B cell (primary cell): ENCODE data around the gene BRSK1. TPM values are rescaled to one million over a fixed set of nuclear protein-coding genes. Genes with fewer than 3 reads are reported as not detected.
A peak's percentile ranks its signal among the peaks of the same experiment; 100 is the strongest.

Source experiments
- ATAC-seq: fragments of 200-7000 bp; cut with Tn5 transposase; one replicate; pipeline ENCODE4 v1.10.0; 2021; ENCODE audit warnings: low read depth, mild to moderate bottlenecking, moderate number of reproducible peaks, moderate library complexity
- CTCF ChIA-PET: fragments of 350-600 bp; sonication (Branson Sonifier 250); formaldehyde crosslinking; loops from one replicate; lab custom pipeline; 2021; ENCODE audit warnings: antibody characterized with exemption, inconsistent platforms; lab: Charles Lee
- POLR2A ChIA-PET: fragments of 350-600 bp; sonication (Branson Sonifier 250); formaldehyde crosslinking; loops from one replicate; lab custom pipeline; 2021; ENCODE audit warnings: antibody characterized with exemption; lab: Charles Lee
- DNase-seq: peaks from one replicate; pipeline ENCODE4 v3.0.0; 2013
- H2AFZ ChIP-seq: 2 replicates; pipeline ENCODE4 v1.6.1; 2012; ENCODE audit warnings: mild to moderate bottlenecking, low read depth, low read length; ENCODE audit not compliant: insufficient read depth, poor library complexity, severe bottlenecking
- H3K27ac ChIP-seq, 2 donors: 1 replicate in 1 of 2; 2 replicates in 1 of 2; pipeline ENCODE4 v1.5.1; 2012 to 2013; ENCODE audit warnings: low read length in 2 of 2, mild to moderate bottlenecking in 2 of 2, moderate library complexity in 1 of 2
- H3K27me3 ChIP-seq, 4 experiments: fragments of 200-600 bp in 1 of 4; sonication (generic) in 1 of 4; replicated peaks in 1 of 4; 1 replicate in 2 of 4; 2 replicates in 2 of 4; pipeline versions ENCODE4 v1.6.1 to v1.7.0; 2013 to 2016; ENCODE audit warnings: low read length in 3 of 4, mild to moderate bottlenecking in 2 of 4, mixed read lengths in 1 of 4, moderate library complexity in 1 of 4; ENCODE audit not compliant: insufficient read depth in 4 of 4, control insufficient read depth in 3 of 4; ENCODE audit errors: control extremely low read depth in 1 of 4
- H3K36me3 ChIP-seq, 2 experiments: replicated peaks in 1 of 2; 1 replicate in 1 of 2; 2 replicates in 1 of 2; pipeline versions ENCODE4 v1.6.1 to v1.7.1; 2013; ENCODE audit warnings: low read length in 1 of 2; ENCODE audit not compliant: insufficient read depth in 2 of 2, control insufficient read depth in 1 of 2; ENCODE audit errors: control extremely low read depth in 1 of 2, extremely low read depth in 1 of 2
- H3K4me1 ChIP-seq, 2 donors: fragments of 200-600 bp in 1 of 2; sonication (generic) in 1 of 2; 1 replicate in 1 of 2; 2 replicates in 1 of 2; pipeline versions ENCODE4 v1.5.1 to v1.6.1; 2013 to 2017; ENCODE audit warnings: low read length in 2 of 2; ENCODE audit not compliant: control insufficient read depth in 2 of 2, insufficient read depth in 2 of 2
- H3K4me2 ChIP-seq: replicated peaks from 2 replicates; pipeline ENCODE3; 2012; ENCODE audit warnings: mild to moderate bottlenecking, low read depth, low read length; ENCODE audit not compliant: poor library complexity, severe bottlenecking
- H3K4me3 ChIP-seq, 5 experiments: fragments of 200-600 bp in 1 of 5; sonication (generic) in 1 of 5; 1 replicate in 3 of 5; 2 replicates in 2 of 5; pipeline versions ENCODE4 v1.5.1 to v1.7.0; 2011 to 2016; ENCODE audit warnings: low read length in 4 of 5, mild to moderate bottlenecking in 4 of 5, low read depth in 2 of 5, control low read depth in 1 of 5, moderate library complexity in 1 of 5; ENCODE audit not compliant: insufficient read depth in 1 of 5; ENCODE audit errors: control extremely low read depth in 1 of 5, extremely low read depth in 1 of 5
- H3K79me2 ChIP-seq: fragments of 200-600 bp; sonication (generic); one replicate; pipeline ENCODE4 v1.6.0; 2016; ENCODE audit warnings: low read length; ENCODE audit not compliant: control insufficient read depth, insufficient read depth
- H3K9ac ChIP-seq: fragments of 200-600 bp; sonication (generic); 2 replicates; pipeline ENCODE4 v1.6.1; 2017; ENCODE audit warnings: mild to moderate bottlenecking, low read length, moderate library complexity
- H3K9me3 ChIP-seq, 3 donors: one replicate each; pipeline versions ENCODE4 v1.6.1 to v1.7.1; 2013; ENCODE audit warnings: low read length in 2 of 3; ENCODE audit not compliant: control insufficient read depth in 2 of 3, insufficient read depth in 1 of 3; ENCODE audit errors: control extremely low read depth in 1 of 3
- H4K20me1 ChIP-seq: 2 replicates; pipeline ENCODE4 v1.6.0; 2012; ENCODE audit warnings: mild to moderate bottlenecking, low read length; ENCODE audit not compliant: insufficient read depth, control insufficient read depth, poor library complexity, severe bottlenecking
- H3K27ac Mint-ChIP-seq: one replicate; pipeline ENCODE4 v1.8.0; 2021; ENCODE audit warnings: mixed read lengths
- H3K27me3 Mint-ChIP-seq: one replicate; pipeline ENCODE4 v1.8.0; 2021; ENCODE audit warnings: mixed read lengths
- H3K4me1 Mint-ChIP-seq: one replicate; pipeline ENCODE4 v1.8.0; 2021; ENCODE audit warnings: mixed read lengths
- H3K4me3 Mint-ChIP-seq: one replicate; pipeline ENCODE4 v1.8.0; 2021; ENCODE audit warnings: mixed read lengths
- H3K9me3 Mint-ChIP-seq: one replicate; pipeline ENCODE4 v1.8.0; 2022; ENCODE audit warnings: mixed read lengths; ENCODE audit not compliant: insufficient read depth
- EZH2 ChIP-seq: IDR thresholded peaks from 2 replicates; pipeline ENCODE4 v1.6.1; 2012; ENCODE audit warnings: borderline replicate concordance, low read depth, mild to moderate bottlenecking, moderate library complexity, low read length; ENCODE audit not compliant: insufficient read depth, poor library complexity, severe bottlenecking
- WGBS: methylation state at CpG from one replicate; pipeline ENCODE4 v1.1.5; 2013; ENCODE audit warnings: missing lambda C conversion rate; ENCODE audit not compliant: insufficient coverage; 5-methylcytosine and 5-hydroxymethylcytosine counted together
- intact Hi-C: fragments of 100-400 bp; cut with micrococcal nuclease; formaldehyde crosslinking; loops from one replicate; pipeline ENCODE4 v1.10.0; 2022
- polyA plus RNA-seq: library from polyadenylated mRNA; depleted of rRNA; stranded (reverse); fragments of >200 nt; gene quantifications from 2 replicates; pipeline ENCODE4 v1.2.3, GENCODE V29; 2012
- total RNA-seq, 2 donors: library from RNA; stranded (reverse); fragments of 120-200 nt in 1 of 2; gene quantifications; 1 replicate in 1 of 2; 2 replicates in 1 of 2; pipeline versions ENCODE4 v1.2.3 to v1.2.4, GENCODE V29; 2013 to 2022
- TF ChIP-seq, protein P1 (sequence below): fragments of 200-600 bp; IDR thresholded peaks from one replicate; pipeline ENCODE4 v1.8.0; 2022; ENCODE audit warnings: antibody characterized with exemption, mild to moderate bottlenecking

BRSK1 gene
- total and polyA plus RNA-seq, 2 donors (not counting 1 experiment from before 2014, with no cell fraction given), result 0.94 to 1.4 TPM

- no peaks in the 10 kb centered on the region for H3K27me3 Mint-ChIP-seq
- H2AFZ ChIP-seq, result peak overlapping the region; percentile 69
- H3K79me2 ChIP-seq, result peaks cover 70% of the 10 kb centered on the region
- H3K9me3 ChIP-seq, result no peaks in the 10 kb centered on the region
- H3K27ac ChIP-seq, result peak overlapping the region; percentile 67 to 96
- H3K9me3 Mint-ChIP-seq, result no peaks in the 10 kb centered on the region
- intact Hi-C loops, result loop anchor here (10.0 kb wide), 2 partner anchors 346 to 376 kb away; partner anchors contain the start of genes ZNF524 and ZNF865
- ATAC-seq (peak; percentile 2), DNase-seq (no peak)
- CTCF ChIA-PET, result interaction anchor here (0.9 to 1.8 kb wide), 5 partner anchors 34 to 245 kb away, joined by 3 to 14 read pairs (median 4); partner anchors contain the start of gene KMT5C
- H3K4me2 ChIP-seq, result peak overlapping the region; percentile 97
- H3K36me3 ChIP-seq, result peaks cover 0 to 2% of the 10 kb centered on the region in 2 experiments
- no peak for TF ChIP-seq EZH2
- TF ChIP-seq, protein P1, sequence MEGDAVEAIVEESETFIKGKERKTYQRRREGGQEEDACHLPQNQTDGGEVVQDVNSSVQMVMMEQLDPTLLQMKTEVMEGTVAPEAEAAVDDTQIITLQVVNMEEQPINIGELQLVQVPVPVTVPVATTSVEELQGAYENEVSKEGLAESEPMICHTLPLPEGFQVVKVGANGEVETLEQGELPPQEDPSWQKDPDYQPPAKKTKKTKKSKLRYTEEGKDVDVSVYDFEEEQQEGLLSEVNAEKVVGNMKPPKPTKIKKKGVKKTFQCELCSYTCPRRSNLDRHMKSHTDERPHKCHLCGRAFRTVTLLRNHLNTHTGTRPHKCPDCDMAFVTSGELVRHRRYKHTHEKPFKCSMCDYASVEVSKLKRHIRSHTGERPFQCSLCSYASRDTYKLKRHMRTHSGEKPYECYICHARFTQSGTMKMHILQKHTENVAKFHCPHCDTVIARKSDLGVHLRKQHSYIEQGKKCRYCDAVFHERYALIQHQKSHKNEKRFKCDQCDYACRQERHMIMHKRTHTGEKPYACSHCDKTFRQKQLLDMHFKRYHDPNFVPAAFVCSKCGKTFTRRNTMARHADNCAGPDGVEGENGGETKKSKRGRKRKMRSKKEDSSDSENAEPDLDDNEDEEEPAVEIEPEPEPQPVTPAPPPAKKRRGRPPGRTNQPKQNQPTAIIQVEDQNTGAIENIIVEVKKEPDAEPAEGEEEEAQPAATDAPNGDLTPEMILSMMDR, result no peak
- peak overlapping the region; percentile 39 to 90 (median 80) for H3K4me3 ChIP-seq
- POLR2A ChIA-PET, result interaction anchor here (1.1 to 2.3 kb wide), 6 partner anchors 22 to 384 kb away, joined by 3 to 23 read pairs (median 8); partner anchors contain the start of genes HSPBP1, TMEM238, UBE2S and ZNF628
- H4K20me1 ChIP-seq, result peaks cover 41% of the 10 kb centered on the region
- H3K9ac ChIP-seq, result peak overlapping the region; percentile 88
- under 1% methylated on average over 53 of the region's 53 CpGs for WGBS
- peaks cover 46 to 55% of the 10 kb centered on the region in 2 donors for H3K4me1 ChIP-seq
- H3K27me3 ChIP-seq, result no peaks in the 10 kb centered on the region
- peak overlapping the region; percentile 94 for H3K4me3 Mint-ChIP-seq
- H3K27ac Mint-ChIP-seq, result peak overlapping the region; percentile 99
- peaks cover 57% of the 10 kb centered on the region for H3K4me1 Mint-ChIP-seq
Observed at GRCh38 chr19:55258476-55258827, 25.3 kb upstream of the BRSK1 start.
